A549 (cell line): ENCODE measurements around the gene PLXND1.

Experiments
- RFX5 ChIP-seq: fragments of 450-650 bp; IDR thresholded peaks from 2 replicates; pipeline ENCODE4 v1.7.1; 2014; ENCODE audit warnings: antibody characterized with exemption, mild to moderate bottlenecking, moderate library complexity
- TF ChIP-seq, protein P1 (sequence below): fragments of >200 bp; sonication (Bioruptor Twin); formaldehyde crosslinking; IDR thresholded peaks from 3 replicates; pipeline ENCODE4 v1.5.1; 2016

GRCh38 chr3:129559565-129560079 lies 46.9 kb downstream of the PLXND1 start:
- TF ChIP-seq, protein P1, sequence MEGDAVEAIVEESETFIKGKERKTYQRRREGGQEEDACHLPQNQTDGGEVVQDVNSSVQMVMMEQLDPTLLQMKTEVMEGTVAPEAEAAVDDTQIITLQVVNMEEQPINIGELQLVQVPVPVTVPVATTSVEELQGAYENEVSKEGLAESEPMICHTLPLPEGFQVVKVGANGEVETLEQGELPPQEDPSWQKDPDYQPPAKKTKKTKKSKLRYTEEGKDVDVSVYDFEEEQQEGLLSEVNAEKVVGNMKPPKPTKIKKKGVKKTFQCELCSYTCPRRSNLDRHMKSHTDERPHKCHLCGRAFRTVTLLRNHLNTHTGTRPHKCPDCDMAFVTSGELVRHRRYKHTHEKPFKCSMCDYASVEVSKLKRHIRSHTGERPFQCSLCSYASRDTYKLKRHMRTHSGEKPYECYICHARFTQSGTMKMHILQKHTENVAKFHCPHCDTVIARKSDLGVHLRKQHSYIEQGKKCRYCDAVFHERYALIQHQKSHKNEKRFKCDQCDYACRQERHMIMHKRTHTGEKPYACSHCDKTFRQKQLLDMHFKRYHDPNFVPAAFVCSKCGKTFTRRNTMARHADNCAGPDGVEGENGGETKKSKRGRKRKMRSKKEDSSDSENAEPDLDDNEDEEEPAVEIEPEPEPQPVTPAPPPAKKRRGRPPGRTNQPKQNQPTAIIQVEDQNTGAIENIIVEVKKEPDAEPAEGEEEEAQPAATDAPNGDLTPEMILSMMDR = no peak
- no peak for TF ChIP-seq RFX5
